Ishikawa (cell line): Measurements from ENCODE around the gene DTD1.

Experiments
- CEBPB ChIP-seq: IDR thresholded peaks from 2 replicates; pipeline ENCODE4 v1.6.1; 2012
- CREB1 ChIP-seq: IDR thresholded peaks from 2 replicates; pipeline ENCODE4 v1.6.1; 2012; ENCODE audit warnings: low read depth
- EP300 ChIP-seq: IDR thresholded peaks from 2 replicates; pipeline ENCODE4 v1.6.1; 2012; ENCODE audit warnings: borderline replicate concordance
- NFIC ChIP-seq: IDR thresholded peaks from 2 replicates; pipeline ENCODE4 v1.6.1; 2012
- RAD21 ChIP-seq: IDR thresholded peaks from 2 replicates; pipeline ENCODE4 v1.6.1; 2012; ENCODE audit warnings: low read depth
- REST ChIP-seq: IDR thresholded peaks from 2 replicates; pipeline ENCODE4 v1.6.1; 2012; ENCODE audit warnings: low read depth, mild to moderate bottlenecking
- TAF1 ChIP-seq: IDR thresholded peaks from 2 replicates; pipeline ENCODE4 v1.6.1; 2012; ENCODE audit warnings: low read depth, mild to moderate bottlenecking
- TCF12 ChIP-seq: IDR thresholded peaks from 2 replicates; pipeline ENCODE4 v1.6.1; 2012; ENCODE audit warnings: low read depth
- TEAD4 ChIP-seq: IDR thresholded peaks from 2 replicates; pipeline ENCODE4 v1.6.1; 2012
- YY1 ChIP-seq: IDR thresholded peaks from 2 replicates; pipeline ENCODE4 v1.6.1; 2012; ENCODE audit warnings: low read depth
- ZBTB7A ChIP-seq: IDR thresholded peaks from 2 replicates; pipeline ENCODE4 v1.6.1; 2012; ENCODE audit warnings: low read depth
- TF ChIP-seq, protein P1 (sequence below): IDR thresholded peaks from 2 replicates; pipeline ENCODE4 v1.6.1; 2012

- TF ChIP-seq TAF1 (no peak), EP300 (no peak), TCF12 (no peak), CREB1 (no peak), NFIC (no peak), RAD21 (no peak), TEAD4 (no peak), YY1 (no peak), ZBTB7A (no peak), REST (no peak), CEBPB (no peak)
- TF ChIP-seq, protein P1, sequence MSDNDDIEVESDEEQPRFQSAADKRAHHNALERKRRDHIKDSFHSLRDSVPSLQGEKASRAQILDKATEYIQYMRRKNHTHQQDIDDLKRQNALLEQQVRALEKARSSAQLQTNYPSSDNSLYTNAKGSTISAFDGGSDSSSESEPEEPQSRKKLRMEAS, result no peak
Measured at GRCh38 chr20:18738888-18739287, 151.0 kb downstream of the DTD1 start.
